Tibial artery (tissue), 4 donors: ENCODE measurements around the gene FZD1.

Source experiments
- DNase-seq, 2 donors: peaks; one replicate each; pipeline ENCODE4 v3.0.0-alpha.2; 2019
- H3K27ac ChIP-seq, 2 donors: fragments of 200-600 bp; sonication (generic) in 1 of 2; 1 replicate in 1 of 2; 2 replicates in 1 of 2; pipeline ENCODE4 v1.5.1; 2018 to 2019; ENCODE audit warnings: mild to moderate bottlenecking in 1 of 2
- H3K27me3 ChIP-seq, 2 donors: fragments of 200-600 bp; sonication (generic) in 1 of 2; one replicate each; pipeline versions ENCODE4 v1.5.1 to v1.6.0; 2016 to 2019
- H3K36me3 ChIP-seq, 3 donors: fragments of 200-600 bp; sonication (generic) in 2 of 3; one replicate each; pipeline ENCODE4 v1.5.1; 2016 to 2019; ENCODE audit warnings: mild to moderate bottlenecking in 2 of 3
- H3K4me1 ChIP-seq, 4 donors: fragments of 200-600 bp; sonication (generic) in 2 of 4; 1 replicate in 3 of 4; 2 replicates in 1 of 4; pipeline ENCODE4 v1.5.1; 2016 to 2019
- H3K4me3 ChIP-seq, 2 donors: fragments of 200-600 bp; sonication (generic) in 1 of 2; 1 replicate in 1 of 2; 2 replicates in 1 of 2; pipeline ENCODE4 v1.5.1; 2018 to 2019; ENCODE audit warnings: mild to moderate bottlenecking in 2 of 2
- H3K9me3 ChIP-seq, 3 donors: fragments of 200-600 bp; sonication (generic) in 1 of 3; one replicate each; pipeline ENCODE4 v1.5.1; 2016 to 2019
- intact Hi-C: fragments of 100-400 bp; cut with DNase I; formaldehyde crosslinking; loops from one replicate; pipeline ENCODE4 v1.15.0; 2023; ENCODE audit warnings: low total_unique reads
- TF ChIP-seq, protein P1 (sequence below), 2 experiments: fragments of 200-600 bp in 1 of 2; fragments of 450-650 bp in 1 of 2; IDR thresholded peaks; one replicate each; pipeline ENCODE4 v1.5.1; 2017 to 2019; ENCODE audit warnings: antibody characterized with exemption in 2 of 2, mild to moderate bottlenecking in 1 of 2, moderate library complexity in 1 of 2

FZD1 gene

DNA sequence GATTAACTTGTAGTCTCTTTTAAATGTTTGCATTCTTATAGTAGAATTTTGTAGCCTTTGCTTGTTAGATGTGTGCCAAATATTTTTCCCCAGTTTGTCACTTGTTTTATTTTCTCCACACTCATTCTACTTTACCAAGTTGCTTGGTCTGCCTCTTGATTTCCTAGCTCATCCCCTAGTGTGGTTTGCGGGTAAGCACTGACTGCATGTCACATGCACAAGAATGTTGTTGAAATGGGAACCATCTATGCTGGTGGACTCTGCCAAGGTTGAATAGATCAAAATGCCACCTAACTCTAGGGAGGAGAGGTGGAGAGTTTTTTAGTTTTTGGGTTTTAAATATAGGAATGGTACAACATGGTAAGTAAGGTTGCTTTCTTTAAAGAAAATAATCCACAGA, 47.6 kb downstream of the FZD1 start:
- intact Hi-C loops, result no loop called here
- Histone ChIP-seq H3K36me3 (no peaks in the 10 kb centered on the region), H3K27ac (no peak overlapping the region), H3K4me1 (peaks cover 0 to 21% (median 11%) of the 10 kb centered on the region in 4 donors), H3K9me3 (no peaks in the 10 kb centered on the region), H3K27me3 (no peaks in the 10 kb centered on the region), H3K4me3 (no peak overlapping the region)
- DNase-seq, result no peak
- TF ChIP-seq, protein P1, sequence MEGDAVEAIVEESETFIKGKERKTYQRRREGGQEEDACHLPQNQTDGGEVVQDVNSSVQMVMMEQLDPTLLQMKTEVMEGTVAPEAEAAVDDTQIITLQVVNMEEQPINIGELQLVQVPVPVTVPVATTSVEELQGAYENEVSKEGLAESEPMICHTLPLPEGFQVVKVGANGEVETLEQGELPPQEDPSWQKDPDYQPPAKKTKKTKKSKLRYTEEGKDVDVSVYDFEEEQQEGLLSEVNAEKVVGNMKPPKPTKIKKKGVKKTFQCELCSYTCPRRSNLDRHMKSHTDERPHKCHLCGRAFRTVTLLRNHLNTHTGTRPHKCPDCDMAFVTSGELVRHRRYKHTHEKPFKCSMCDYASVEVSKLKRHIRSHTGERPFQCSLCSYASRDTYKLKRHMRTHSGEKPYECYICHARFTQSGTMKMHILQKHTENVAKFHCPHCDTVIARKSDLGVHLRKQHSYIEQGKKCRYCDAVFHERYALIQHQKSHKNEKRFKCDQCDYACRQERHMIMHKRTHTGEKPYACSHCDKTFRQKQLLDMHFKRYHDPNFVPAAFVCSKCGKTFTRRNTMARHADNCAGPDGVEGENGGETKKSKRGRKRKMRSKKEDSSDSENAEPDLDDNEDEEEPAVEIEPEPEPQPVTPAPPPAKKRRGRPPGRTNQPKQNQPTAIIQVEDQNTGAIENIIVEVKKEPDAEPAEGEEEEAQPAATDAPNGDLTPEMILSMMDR (IDR thresholded peaks at IDR 0.05), result no peak

DNA sequence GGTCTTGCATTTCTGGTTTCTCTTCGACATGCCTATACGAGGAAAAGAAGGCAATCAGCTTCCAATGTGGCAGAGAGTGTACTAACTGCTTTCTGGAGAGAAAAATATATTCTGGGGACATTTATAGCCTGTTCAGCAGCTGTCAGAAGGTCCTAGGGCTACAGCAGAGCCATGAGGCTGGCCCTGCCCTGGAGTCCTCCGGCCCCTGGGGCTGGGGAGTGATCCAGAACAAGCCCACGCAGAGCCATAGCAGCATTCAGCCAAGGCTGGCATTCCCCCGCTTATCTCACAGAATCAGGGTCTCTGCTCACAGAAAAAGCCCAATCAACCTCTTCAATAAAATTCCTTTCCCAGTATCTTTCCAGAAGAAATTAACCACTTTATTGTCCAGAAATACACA, 48.9 kb downstream of the FZD1 start:
- no peaks in the 10 kb centered on the region for H3K36me3 ChIP-seq
- intact Hi-C loops, result no loop called here
- TF ChIP-seq, protein P1 (IDR thresholded peaks at IDR 0.05), result no peak
- H3K4me3 ChIP-seq, result no peak overlapping the region
- H3K27me3 ChIP-seq, result no peaks in the 10 kb centered on the region
- DNase-seq, result no peak
- peaks cover 0 to 33% (median 13%) of the 10 kb centered on the region in 4 donors for H3K4me1 ChIP-seq
- H3K9me3 ChIP-seq, result no peaks in the 10 kb centered on the region
- H3K27ac ChIP-seq, result peak overlapping the region; percentile 46 to 63

DNA sequence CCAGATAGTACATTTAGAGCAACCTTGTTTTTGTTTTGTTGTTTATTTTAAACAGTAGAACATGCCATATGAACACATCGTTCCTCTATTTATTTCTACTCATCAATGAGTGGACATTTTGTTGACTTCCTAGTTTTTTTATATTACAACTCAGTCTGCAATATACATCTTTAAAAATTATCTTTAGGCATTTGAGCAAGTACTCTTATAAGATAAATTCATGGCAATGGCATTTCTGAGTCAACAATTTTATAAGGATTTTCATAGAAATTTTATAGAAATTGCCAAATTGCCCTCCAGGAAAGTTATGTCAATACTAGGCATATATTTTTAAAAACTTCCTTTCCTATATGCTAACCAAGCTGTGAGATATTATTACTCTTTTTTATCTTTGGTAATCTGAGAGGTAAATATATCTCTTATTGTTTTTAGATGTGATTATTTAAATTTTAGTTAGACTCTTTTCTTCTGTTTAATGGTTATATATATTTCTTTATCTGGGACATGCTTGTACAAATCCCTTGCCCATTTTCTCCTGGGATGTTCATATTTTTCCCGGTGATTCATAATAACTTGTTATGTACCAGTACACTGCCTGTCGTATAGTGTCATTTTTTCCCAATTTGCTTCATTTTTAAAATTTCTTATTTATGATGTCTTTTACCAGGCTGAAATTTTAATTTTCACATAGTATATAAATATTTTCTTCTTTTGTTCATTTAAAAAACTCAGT, 50.5 kb downstream of the FZD1 start:
- no peak for DNase-seq
- TF ChIP-seq, protein P1 (IDR thresholded peaks at IDR 0.05), result no peak
- H3K36me3 ChIP-seq, result no peaks in the 10 kb centered on the region
- no peaks in the 10 kb centered on the region for H3K9me3 ChIP-seq
- H3K4me1 ChIP-seq, result peaks cover 0 to 47% (median 13%) of the 10 kb centered on the region in 4 donors
- no peak overlapping the region for H3K27ac ChIP-seq
- no peak overlapping the region for H3K4me3 ChIP-seq
- no peaks in the 10 kb centered on the region for H3K27me3 ChIP-seq
- intact Hi-C loops, result no loop called here

DNA sequence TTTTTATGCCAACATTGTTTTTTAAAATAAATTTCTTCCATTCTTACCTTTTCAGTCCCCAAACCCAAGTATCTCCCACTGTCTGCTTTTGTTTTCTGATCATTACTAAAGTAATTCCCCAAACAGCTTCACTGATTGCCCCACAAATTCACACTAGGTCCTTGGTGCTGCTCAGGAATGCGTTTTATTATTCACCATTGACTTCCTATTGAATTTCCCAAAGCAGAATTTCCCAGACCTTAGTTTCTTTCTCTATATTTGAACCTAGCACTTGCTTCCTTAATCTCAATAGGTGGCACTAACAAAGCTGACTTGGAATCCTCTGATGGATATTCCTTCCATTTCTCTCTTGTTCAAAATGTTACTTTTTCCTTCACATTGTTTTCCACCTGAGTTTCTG, 52.2 kb downstream of the FZD1 start:
- H3K27me3 ChIP-seq, result no peaks in the 10 kb centered on the region
- TF ChIP-seq, protein P1 (IDR thresholded peaks at IDR 0.05), result no peak
- peaks cover 0 to 47% (median 13%) of the 10 kb centered on the region in 4 donors for H3K4me1 ChIP-seq
- no peaks in the 10 kb centered on the region for H3K9me3 ChIP-seq
- DNase-seq, result no peak
- H3K36me3 ChIP-seq, result no peaks in the 10 kb centered on the region
- no peak overlapping the region for H3K4me3 ChIP-seq
- no peak overlapping the region for H3K27ac ChIP-seq
- intact Hi-C loops, result no loop called here

DNA sequence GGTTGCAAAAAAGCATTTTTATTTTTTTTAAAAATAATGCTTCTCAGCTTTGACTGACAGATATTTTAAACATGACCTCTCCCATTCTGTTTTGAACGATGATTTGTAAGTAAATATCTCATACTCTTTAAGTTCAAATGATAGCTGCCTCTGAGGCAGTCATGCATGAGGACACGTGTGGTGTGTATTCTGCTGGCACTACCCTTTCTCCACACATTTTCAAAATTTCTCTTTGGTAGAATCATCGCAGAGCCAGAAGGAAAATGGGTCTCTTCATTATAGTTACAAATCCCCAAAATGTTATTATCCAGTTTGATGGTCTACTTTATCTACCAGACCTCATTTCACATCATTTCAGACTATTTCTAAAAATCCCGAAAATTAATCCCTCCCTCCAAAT, 55.1 kb downstream of the FZD1 start:
- Histone ChIP-seq H3K27me3 (no peaks in the 10 kb centered on the region), H3K36me3 (no peaks in the 10 kb centered on the region), H3K27ac (no peak overlapping the region), H3K9me3 (no peaks in the 10 kb centered on the region), H3K4me3 (no peak overlapping the region), H3K4me1 (peaks cover 0 to 27% (median 2%) of the 10 kb centered on the region in 4 donors)
- intact Hi-C loops, result no loop called here
- no peak for DNase-seq
- TF ChIP-seq, protein P1 (IDR thresholded peaks at IDR 0.05), result no peak
